ENCODE measurements around the gene STARD5. TPM values are rescaled to one million over a fixed set of nuclear protein-coding genes. Genes with fewer than 3 reads are reported as not detected.
A peak's percentile ranks its signal among the peaks of the same experiment; 100 is the strongest.

The STARD5 gene
- total and polyA plus RNA-seq, 2 of the 8 experiments (the other 6 are each of a cell fraction or from before 2014, with no cell fraction given): 5.5 to 10.4 TPM

- H2BK120ac ChIP-seq (replicated peaks; ENCODE audit: low read depth, low read length): peak overlapping the region; percentile 35
- peak overlapping the region; percentile 26; the same call in 1 of the 2 replicates for H3K18ac ChIP-seq (ENCODE audit: extremely low read depth, low read length)
- no peak overlapping the region for H2AK5ac ChIP-seq (ENCODE audit: low read depth, low read length)
- no peaks in the 10 kb centered on the region for H3K9me3 ChIP-seq (ENCODE audit: insufficient read depth in 2 of 2, low read depth in 1 of 2, low read length in 1 of 2)
- CTCF ChIA-PET (ENCODE audit: partially characterized antibody): interaction anchor here (0.7 to 1.5 kb wide), 3 partner anchors 10 to 38 kb away, joined by 4 to 5 read pairs (median 4); no protein-coding TSS in a partner anchor
- H2BK20ac ChIP-seq (ENCODE audit: low read length): no peak overlapping the region
- no peak overlapping the region for H3K56ac ChIP-seq (replicated peaks; ENCODE audit: insufficient read length, low read depth, low read length)
- peak overlapping the region; percentile 14; the same call in 1 of the 2 replicates for H2BK5ac ChIP-seq (ENCODE audit: low read depth, low read length)
- no peak for DNase-seq (ENCODE audit: low read depth in 1 of 2, low spot score in 2 of 2)
- peaks cover 6 to 18% (median 12%) of the 10 kb centered on the region in 4 experiments for H3K4me1 ChIP-seq (replicated peaks in 1 of 4; ENCODE audit: control insufficient read depth in 3 of 4, insufficient read depth in 4 of 4, low read length in 3 of 4)
- no peak overlapping the region for H3K14ac ChIP-seq (ENCODE audit: insufficient read length)
- no peaks in the 10 kb centered on the region for H3K27me3 ChIP-seq (replicated peaks in 1 of 4; ENCODE audit: control insufficient read depth in 3 of 4, extremely low read depth in 1 of 4, insufficient read depth in 3 of 4, low read length in 3 of 4)
- peak overlapping the region; percentile 40; the same call in 1 of the 2 replicates for H3K27ac ChIP-seq (ENCODE audit: low read depth, low read length)
- no peaks in the 10 kb centered on the region; a peak in 1 of 8 replicates for H3K36me3 ChIP-seq (ENCODE audit: control insufficient read depth in 2 of 4, insufficient read depth in 4 of 4, low read length in 3 of 4)
- no peaks in the 10 kb centered on the region for H4K20me1 ChIP-seq (replicated peaks in 1 of 2; ENCODE audit: control insufficient read depth in 1 of 2, insufficient read depth in 2 of 2, low read length in 2 of 2)
- H4K8ac ChIP-seq (ENCODE audit: extremely low read depth, insufficient read depth, low read length): no peak overlapping the region
- no peaks in the 10 kb centered on the region for H3K79me2 ChIP-seq (ENCODE audit: control insufficient read depth in 1 of 2, insufficient read depth in 2 of 2, low read length in 2 of 2)
- H3K4me3 ChIP-seq (ENCODE audit: extremely low read depth in 1 of 4, insufficient read depth in 2 of 4, low read depth in 3 of 4, low read length in 4 of 4): no peak overlapping the region
- H3K23ac ChIP-seq (ENCODE audit: insufficient read length): no peak overlapping the region
- POLR2A ChIA-PET (ENCODE audit: partially characterized antibody): interaction anchor here (1.7 kb wide), 1 partner anchor 19 kb away, joined by 9 read pairs; the partner anchor contains the start of gene STARD5
- H4K91ac ChIP-seq (replicated peaks; ENCODE audit: insufficient read length, low read length): peak overlapping the region; percentile 63
- FAIRE-seq: no peak
- peak overlapping the region; percentile 56; the same call in 1 of the 2 replicates for H2BK12ac ChIP-seq (ENCODE audit: low read depth, low read length)
- 66% methylated on average over 5 of the region's 5 CpGs; no CpG with 5 or more reads in 1 of the 2 experiments for whole genome bisulfite sequencing, 2 experiments (ENCODE audit: extremely low coverage in 1 of 2, insufficient coverage in 1 of 2, insufficient read length in 1 of 2, insufficient replicate concordance in 2 of 2, low coverage in 1 of 2, low lambda C conversion rate in 2 of 2, missing lambda C conversion rate in 1 of 2)
- H3K4me2 ChIP-seq (ENCODE audit: insufficient read depth in 1 of 2, low read depth in 2 of 2, low read length in 2 of 2): peak overlapping the region; percentile 20 to 51
- no peaks in the 10 kb centered on the region for H3K79me1 ChIP-seq (ENCODE audit: low read depth, low read length)
- peak overlapping the region in 1 of 4 experiments; percentile 38; a peak in 1 of 7 replicates for H3K9ac ChIP-seq (replicated peaks in 1 of 4; ENCODE audit: extremely low read depth in 1 of 4, low read depth in 3 of 4, low read length in 3 of 4)
- TF ChIP-seq SUZ12 (IDR thresholded peaks at IDR 0.05; ENCODE audit: low read length) (no peak), USF2 (IDR thresholded peaks at IDR 0.05; ENCODE audit: low read length) (no peak), CTBP2 (IDR thresholded peaks at IDR 0.05; ENCODE audit: borderline replicate concordance, insufficient read depth, insufficient read length, low read length) (no peak), CBX5 (IDR thresholded peaks at IDR 0.05; ENCODE audit: low read depth, low read length) (no peak), EZH2 (IDR thresholded peaks at IDR 0.05; ENCODE audit: low read depth, low read length, severe bottlenecking) (no peak), JUN (IDR thresholded peaks at IDR 0.05; ENCODE audit: low read depth, low read length) (no peak), KDM4A (IDR thresholded peaks at IDR 0.05; ENCODE audit: low read depth, low read length, severe bottlenecking) (no peak), PHF8 (conservative IDR thresholded peaks at IDR 0.05; ENCODE audit: low read depth, low read length) (no peak), TEAD4 (IDR thresholded peaks at IDR 0.05; ENCODE audit: low read depth, low read length) (no peak)
- no peak overlapping the region for H3K4ac ChIP-seq (replicated peaks; ENCODE audit: insufficient read length, low read depth, low read length)
- H3K23me2 ChIP-seq (ENCODE audit: low read depth, low read length): no peaks in the 10 kb centered on the region
- H4K5ac ChIP-seq (ENCODE audit: insufficient read length, low read depth, low read length): peak overlapping the region; percentile 18
- no peak overlapping the region for H2AFZ ChIP-seq (ENCODE audit: low read length)
- no peak overlapping the region for H2BK15ac ChIP-seq (ENCODE audit: low read length)
Measured at GRCh38 chr15:81304226-81304625, 19.7 kb downstream of the STARD5 start.

All from H1 (cell line).